Neural crest cell (in vitro differentiated cells): ENCODE measurements around the gene PSMD3. TPM values are rescaled to one million over a fixed set of nuclear protein-coding genes. Genes with fewer than 3 reads are reported as not detected.

Source experiments
- DNase-seq: peaks from one replicate; pipeline ENCODE4 v3.0.0; 2021; ENCODE audit warnings: low read depth, mixed read lengths, low spot score
- H3K27ac Mint-ChIP-seq: one replicate; pipeline ENCODE4 v1.8.0; 2021; ENCODE audit warnings: mild to moderate bottlenecking, mixed read lengths; ENCODE audit not compliant: unreplicated experiment
- H3K27me3 Mint-ChIP-seq: 2 replicates; pipeline ENCODE4 v1.8.0; 2021; ENCODE audit warnings: low read depth, mild to moderate bottlenecking, mixed read lengths
- H3K36me3 Mint-ChIP-seq: 2 replicates; pipeline ENCODE4 v1.8.0; 2021; ENCODE audit warnings: low read depth, mild to moderate bottlenecking, mixed read lengths
- H3K4me1 Mint-ChIP-seq: 2 replicates; pipeline ENCODE4 v1.8.0; 2021; ENCODE audit warnings: mixed read lengths
- H3K4me3 Mint-ChIP-seq: one replicate; pipeline ENCODE4 v1.8.0; 2021; ENCODE audit warnings: mild to moderate bottlenecking, mixed read lengths
- H3K9me3 Mint-ChIP-seq: 2 replicates; pipeline ENCODE4 v1.8.0; 2021; ENCODE audit warnings: mixed read lengths
- CTCF ChIP-seq: fragments of 200-600 bp; sonication (generic); conservative IDR thresholded peaks from 2 replicates; pipeline ENCODE4 v1.5.0; 2021; ENCODE audit warnings: antibody characterized with exemption, mild to moderate bottlenecking
- total RNA-seq: library from RNA; stranded (reverse); gene quantifications from 2 replicates; pipeline ENCODE4 v1.2.1, GENCODE V29; 2021

Gene PSMD3
- total RNA-seq, 1 donor from 2014 or later: 157 TPM

- DNase-seq: no peak
- Mint-ChIP-seq H3K36me3 (peaks cover 3% of the 10 kb centered on the region), H3K9me3 (no peaks in the 10 kb centered on the region), H3K27me3 (peaks cover 9% of the 10 kb centered on the region), H3K4me1 (peaks cover 24% of the 10 kb centered on the region), H3K4me3 (peak overlapping the region; percentile 88), H3K27ac (peak overlapping the region; percentile 92)
- TF ChIP-seq CTCF: no peak
Observed at GRCh38 chr17:39981766-39982375, 1.3 kb downstream of the PSMD3 start.

- Mint-ChIP-seq H3K9me3 (no peaks in the 10 kb centered on the region), H3K4me3 (no peak overlapping the region), H3K4me1 (no peaks in the 10 kb centered on the region), H3K27me3 (no peaks in the 10 kb centered on the region), H3K27ac (no peak overlapping the region), H3K36me3 (peaks cover 30% of the 10 kb centered on the region)
- TF ChIP-seq CTCF: no peak
- DNase-seq: no peak
Observed at GRCh38 chr17:39988206-39988810, 7.7 kb downstream of the PSMD3 start.

GRCh38 chr17:39994448-39994847 is 13.8 kb downstream of the PSMD3 start:
- Mint-ChIP-seq H3K27ac (no peak overlapping the region), H3K27me3 (no peaks in the 10 kb centered on the region), H3K9me3 (no peaks in the 10 kb centered on the region), H3K36me3 (peaks cover 27% of the 10 kb centered on the region), H3K4me1 (no peaks in the 10 kb centered on the region), H3K4me3 (no peak overlapping the region)
- DNase-seq: no peak
- TF ChIP-seq CTCF: no peak

- H3K9me3 Mint-ChIP-seq: no peaks in the 10 kb centered on the region
- no peaks in the 10 kb centered on the region for H3K27me3 Mint-ChIP-seq
- no peak overlapping the region for H3K27ac Mint-ChIP-seq
- H3K36me3 Mint-ChIP-seq: peaks cover 24% of the 10 kb centered on the region
- DNase-seq: no peak
- no peaks in the 10 kb centered on the region for H3K4me1 Mint-ChIP-seq
- no peak for TF ChIP-seq CTCF
- H3K4me3 Mint-ChIP-seq: no peak overlapping the region
Observed at GRCh38 chr17:39995438-39995837, 14.8 kb downstream of the PSMD3 start.

GRCh38 chr17:39996162-39996561 is 15.6 kb downstream of the PSMD3 start:
- no peak for TF ChIP-seq CTCF

More at GRCh38 chr17:39996162-39996561, 15.6 kb downstream of the PSMD3 start:
- Mint-ChIP-seq H3K4me3 (no peak overlapping the region), H3K9me3 (no peaks in the 10 kb centered on the region), H3K27me3 (no peaks in the 10 kb centered on the region), H3K4me1 (no peaks in the 10 kb centered on the region), H3K36me3 (peaks cover 21% of the 10 kb centered on the region), H3K27ac (no peak overlapping the region)
- no peak for DNase-seq
